ENCODE results near the gene PBX4. TPM values are rescaled to one million over a fixed set of nuclear protein-coding genes. Genes with fewer than 3 reads are reported as not detected.

Gene PBX4, protein sequence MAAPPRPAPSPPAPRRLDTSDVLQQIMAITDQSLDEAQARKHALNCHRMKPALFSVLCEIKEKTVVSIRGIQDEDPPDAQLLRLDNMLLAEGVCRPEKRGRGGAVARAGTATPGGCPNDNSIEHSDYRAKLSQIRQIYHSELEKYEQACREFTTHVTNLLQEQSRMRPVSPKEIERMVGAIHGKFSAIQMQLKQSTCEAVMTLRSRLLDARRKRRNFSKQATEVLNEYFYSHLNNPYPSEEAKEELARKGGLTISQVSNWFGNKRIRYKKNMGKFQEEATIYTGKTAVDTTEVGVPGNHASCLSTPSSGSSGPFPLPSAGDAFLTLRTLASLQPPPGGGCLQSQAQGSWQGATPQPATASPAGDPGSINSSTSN
- 10.6 TPM for total RNA-seq

DNA sequence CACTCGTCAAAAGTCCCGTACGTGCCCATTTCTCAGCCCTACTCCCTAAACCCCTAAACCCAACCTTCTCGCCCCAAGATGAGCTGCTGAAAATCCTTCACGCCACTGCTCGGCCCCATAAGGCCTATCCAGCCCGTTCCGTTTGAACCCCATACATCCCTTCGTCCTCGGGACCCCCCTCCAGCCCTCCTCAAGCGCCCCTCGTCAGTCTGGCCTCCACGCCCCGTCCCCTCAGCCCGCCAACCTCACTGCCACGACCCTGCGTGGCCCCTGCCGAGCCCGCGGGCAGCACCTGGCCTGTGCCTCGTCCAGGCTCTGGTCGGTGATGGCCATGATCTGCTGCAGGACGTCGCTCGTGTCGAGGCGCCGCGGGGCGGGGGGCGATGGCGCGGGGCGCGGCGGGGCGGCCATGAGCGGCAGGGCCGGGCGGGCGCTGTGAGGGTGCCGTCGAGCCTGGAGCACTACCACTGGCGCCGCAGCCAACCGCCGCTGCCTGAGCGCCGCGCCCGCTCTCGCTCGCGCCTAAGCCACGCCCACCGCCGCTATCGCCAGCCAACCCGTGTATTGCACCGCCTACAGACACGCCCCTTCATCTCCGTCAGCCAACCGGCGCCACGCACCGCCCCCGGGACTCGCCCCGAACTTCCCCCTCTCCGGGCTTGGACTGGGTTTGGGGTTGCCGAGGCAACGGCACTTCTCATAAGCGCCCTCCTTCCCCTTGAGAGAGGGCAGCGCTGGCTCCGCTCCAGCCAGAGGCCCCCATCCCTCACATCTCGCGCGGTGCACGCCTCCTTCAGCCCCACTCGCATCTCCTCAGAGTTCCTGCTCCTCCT, at the start of gene PBX4:
PBX4 (minus strand) TSS at position 469 of the 833 bp plus-strand sequence; CDS start at position 411, 58 bp downstream.

DNA sequence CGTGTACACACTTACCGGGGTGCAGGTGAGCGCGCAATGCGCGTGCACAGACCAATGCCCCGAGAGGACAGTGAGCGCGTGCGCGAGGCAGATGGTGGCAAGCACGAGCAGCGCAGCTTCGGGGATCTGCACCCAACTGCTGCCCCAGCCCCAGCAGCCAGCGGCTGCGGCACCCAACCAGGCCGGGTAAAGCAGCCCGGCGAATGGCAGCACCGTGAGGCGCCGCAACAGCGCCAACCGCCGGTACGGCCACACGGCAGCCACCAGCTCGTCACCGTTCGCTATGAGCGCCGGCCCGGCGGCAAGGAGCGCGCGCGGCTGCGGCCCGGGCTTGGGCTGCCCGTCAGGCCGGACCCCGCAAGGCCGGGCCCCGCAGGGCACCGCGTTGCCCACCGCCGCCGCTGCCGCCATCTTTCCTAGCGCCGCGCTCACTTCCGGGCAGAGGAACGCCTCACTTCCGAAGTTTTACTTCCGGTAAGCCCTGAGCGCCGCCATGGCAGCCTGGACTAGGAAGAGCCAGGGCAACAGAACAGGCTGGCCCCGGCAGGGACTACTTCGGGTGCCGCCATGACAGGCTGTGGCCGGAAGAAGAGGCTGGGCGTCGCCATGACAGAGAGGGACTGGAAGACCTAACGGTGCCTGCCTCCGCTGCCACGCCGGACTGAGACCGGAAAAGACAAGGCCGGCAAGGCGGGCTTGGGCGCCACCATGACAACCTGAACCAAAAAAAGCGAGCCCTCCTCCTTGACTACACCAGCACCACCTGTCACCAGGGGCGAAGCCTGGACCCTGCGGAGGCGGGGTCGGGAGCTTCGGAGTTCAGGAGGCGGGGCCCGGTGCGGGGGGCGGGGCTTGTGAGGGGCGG, 45.0 kb upstream of the PBX4 start, which contains the start of gene ATP13A1:
ATP13A1 (minus strand) TSS at position 421 of the 865 bp plus-strand sequence; CDS start at position 411, 10 bp downstream.

DNA sequence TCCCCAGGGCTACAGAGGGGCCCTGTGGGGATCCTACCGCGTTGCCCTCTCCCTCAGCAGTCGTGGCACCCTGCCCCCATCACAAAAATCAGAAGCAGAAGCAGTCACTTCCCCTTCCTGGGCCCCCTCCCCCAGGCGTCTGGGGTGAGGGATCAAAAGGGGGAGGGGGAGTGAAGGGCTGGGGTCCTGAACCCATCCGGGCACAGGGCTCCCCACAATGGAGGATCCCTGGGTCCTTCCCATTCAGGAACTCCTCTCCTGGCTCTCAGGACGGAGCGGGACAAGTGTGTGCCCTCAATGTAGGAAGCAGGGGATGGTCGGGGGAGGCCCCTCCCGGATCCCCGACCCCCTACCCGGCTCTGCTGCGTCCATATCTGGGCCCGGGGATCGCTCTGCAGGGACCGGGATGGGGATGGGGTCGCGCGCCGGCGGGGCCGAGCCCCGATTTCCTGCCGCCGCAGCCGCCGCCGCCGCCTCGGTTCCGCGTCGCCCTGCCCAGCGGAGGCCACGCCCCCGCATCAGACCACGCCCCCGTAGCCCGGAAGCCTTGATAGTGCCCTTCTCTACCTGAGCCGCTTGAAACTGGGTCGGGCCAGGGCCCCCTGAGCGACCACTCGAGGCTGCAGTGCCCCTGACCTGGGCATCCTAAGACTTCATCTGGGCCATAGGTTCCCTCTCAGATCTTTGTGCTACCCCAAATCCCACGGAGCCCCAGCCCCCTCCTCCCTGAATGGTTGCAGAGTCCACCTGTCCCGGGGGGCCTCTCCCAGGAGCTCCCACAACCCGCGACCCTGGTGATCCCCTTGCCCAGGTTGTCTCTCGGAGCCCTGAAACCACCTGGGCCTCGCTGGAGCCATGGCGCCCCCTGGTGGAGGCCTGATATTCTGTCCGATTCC, 24.9 kb upstream of the PBX4 start, which contains the start of gene GMIP:
GMIP (minus strand) TSS at position 500 of the 896 bp plus-strand sequence; CDS start at position 372, 128 bp downstream.

DNA sequence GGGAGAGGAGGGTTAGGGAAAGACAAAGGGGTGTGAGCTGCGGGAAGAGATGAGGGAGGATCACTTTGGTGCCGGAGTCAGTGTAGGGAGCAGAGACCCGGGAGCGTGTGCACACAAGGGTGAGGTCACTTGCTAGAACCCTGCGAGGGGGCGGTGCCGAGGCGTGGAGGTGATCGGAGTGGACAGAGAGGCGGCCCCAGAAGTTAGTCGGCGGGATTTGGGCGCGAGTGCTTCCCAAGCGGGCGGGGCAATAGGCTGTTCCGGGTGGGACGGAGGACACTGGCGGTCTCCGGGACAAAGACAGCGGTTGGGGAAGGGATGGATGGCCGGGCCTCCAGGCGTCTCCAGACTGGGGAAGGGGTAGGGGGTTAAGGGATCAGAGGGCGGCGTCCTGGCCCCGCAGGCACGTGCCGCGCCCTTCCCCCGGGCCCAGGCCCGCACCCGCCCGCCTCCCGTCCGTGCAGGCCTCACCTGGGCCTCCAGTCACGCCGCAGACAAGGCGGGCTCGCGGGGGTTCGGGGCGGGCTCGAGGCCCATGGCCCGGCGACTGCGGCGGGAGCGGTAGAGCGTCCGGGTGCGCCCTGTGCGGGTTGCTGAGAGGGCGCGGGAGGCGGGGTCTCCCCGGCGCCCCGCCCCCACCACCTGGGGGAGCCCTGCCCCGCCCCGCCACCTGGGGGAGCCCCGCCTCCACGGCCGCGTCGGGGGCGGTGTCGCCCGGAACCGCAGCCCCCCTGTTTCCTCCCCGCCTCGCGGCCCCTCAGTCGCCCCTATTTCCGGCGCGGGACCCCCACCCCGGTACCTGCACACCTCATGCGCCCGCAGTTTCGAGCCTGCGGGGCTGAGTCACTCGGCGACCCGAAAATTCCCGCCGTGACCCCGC, 9.4 kb upstream of the PBX4 start, which contains the start of gene LPAR2:
LPAR2 (minus strand) TSS at position 600 of the 880 bp plus-strand sequence. CDS start 945 bp downstream, outside the sequence.

DNA sequence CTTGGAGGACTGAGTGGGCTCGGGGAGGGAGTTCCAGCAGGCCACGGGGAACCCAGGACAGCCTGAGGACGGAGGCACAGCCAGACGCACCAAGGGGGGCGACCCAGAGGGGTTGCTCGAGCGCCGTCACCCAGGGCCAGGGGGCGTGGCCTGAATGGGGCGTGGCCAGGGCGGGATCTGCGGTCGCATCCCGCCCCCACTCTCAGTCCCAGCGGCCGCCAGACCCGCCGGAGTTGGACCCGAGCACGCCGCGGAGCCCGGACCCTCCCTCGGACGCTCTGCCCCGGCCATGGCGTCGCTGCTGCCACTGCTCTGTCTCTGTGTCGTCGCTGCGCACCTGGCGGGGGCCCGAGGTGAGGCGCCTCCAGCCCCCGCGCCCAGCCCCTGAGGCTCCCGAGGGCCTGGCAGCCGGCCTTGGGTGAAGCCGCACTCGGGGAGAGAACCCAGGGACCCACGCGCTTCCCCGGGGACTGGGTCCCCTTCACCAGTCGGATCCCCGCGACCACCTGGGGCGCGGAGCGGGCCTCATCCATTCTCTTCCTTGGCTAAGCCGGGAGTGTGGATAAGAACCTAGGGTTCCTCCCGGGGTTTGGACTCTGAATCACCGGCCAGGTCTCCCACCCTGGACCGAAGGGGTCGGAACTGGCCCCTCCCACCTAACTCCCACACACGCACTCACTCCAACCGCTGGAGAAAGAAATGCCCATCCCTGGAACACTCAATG, 80.3 kb downstream of the PBX4 start, which contains the start of gene CILP2:
CILP2 (plus strand) TSS at position 205 of the 724 bp plus-strand sequence; CDS start at position 290, 85 bp downstream.

DNA sequence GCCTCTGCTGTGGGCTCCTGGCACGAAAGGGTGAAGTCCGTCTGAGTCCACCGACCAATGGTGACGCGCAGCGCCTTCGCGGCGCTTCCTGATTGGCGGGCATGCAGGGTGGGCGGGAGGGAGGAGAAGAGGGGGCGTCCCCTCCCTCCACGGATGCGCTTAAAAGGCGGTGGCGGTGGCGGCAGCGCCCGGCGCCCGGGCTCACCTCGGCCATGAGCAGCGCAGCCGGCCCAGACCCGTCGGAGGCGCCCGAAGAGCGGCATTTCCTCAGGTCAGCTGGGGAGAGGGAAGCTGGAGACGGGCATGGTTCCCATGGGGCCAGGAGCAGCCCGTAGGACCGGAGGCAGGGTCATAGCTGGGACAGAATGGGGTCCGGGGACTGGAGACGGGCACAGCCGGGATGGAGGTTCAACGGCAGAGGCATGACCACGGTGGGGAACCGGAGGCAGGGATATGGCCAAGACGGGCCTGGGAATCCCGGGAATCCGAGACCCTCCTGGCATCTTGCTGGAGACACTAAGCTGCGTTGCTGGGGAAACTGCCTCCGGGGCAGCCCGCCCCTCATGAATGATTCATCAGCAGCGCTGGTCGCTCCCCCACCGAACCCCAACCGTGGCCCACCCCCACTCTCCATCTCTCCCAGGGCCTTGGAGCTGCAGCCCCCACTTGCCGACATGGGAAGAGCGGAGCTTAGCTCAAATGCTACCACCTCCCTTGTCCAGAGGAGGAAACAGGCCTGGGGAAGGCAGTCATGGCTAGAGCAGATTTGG, 89.6 kb downstream of the PBX4 start, which contains the start of gene YJEFN3:
YJEFN3 (plus strand) TSS at position 191 of the 770 bp plus-strand sequence; CDS start at position 213, 22 bp downstream.

DNA sequence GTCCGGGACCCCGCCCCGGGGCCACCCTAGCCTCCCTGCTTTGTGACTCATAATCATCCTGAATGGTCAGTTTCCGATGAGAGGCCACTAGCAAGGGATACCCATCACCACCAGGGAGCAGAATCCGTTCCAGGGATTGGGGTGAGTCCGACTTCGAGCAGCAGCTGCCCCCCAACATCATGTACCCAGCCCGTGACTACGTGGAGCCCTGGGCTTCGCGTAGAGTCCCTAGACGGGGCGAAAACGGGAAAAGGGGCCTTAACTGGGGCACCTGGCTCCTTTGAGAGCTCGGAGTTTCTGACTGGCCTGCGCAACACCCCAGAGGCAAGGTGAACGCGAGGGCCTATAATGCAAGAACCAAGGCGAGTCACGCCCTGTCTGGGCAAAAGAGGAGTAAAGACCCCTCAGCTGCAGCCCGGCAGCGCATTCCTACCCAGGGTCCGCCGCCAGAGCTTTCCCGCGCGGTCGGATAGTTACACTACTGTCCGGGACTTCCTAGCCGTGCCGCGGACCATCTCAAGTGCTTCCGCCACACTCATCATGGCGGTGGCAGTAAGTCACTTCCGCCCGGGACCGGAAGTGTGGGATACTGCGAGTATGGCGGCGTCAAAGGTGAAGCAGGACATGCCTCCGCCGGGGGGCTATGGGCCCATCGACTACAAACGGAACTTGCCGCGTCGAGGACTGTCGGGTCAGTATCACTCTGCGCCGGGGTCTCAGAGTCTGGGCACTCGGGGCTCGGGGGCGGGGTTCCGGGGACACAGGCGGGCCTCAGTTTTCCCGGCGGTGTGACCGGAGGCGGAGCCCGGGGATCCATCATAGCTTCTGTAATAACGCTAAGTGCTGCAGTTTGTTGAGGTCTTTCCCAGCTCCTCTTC, 102.6 kb downstream of the PBX4 start, which contains the start of gene NDUFA13:
NDUFA13 (plus strand) TSS at position 584 of the 878 bp plus-strand sequence; CDS start at position 598, 14 bp downstream.

DNA sequence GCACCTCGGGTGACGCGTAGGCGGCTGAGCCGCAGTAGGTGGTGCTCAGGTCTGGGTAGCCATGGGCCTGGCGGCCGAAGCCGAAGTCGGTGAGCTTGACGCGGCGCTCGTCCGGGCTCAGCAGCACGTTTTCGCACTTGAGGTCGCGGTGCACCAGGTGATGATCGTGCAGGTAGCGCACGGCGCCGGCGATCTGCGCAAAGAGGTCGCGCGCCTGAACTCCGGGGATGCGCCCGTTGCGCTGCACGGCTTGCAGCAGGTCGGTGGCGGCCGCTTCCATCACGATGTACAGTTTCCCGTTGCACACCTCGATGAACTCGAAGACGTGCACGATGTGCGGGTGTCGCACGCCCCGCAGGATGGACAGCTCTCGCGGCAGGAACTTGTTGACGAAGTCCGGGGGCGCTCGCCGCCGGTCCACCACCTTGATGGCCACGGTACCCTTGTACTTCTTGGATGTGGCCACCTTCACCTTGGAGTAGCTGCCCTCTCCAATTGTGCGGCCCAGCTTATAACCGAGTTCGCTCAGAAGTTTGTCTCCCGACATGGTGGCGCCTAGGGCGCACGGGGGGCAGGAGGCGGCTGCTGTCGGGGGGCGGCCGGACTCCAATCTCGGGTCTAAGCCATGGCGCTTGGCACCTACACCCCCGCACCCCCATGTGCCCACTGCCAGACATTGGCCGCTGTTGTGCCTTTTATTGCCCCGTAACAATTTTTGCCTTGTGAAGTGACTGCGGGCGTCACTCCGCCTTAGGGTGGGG, 103.4 kb downstream of the PBX4 start, which contains the start of gene TSSK6:
TSSK6 (minus strand) TSS at position 668 of the 761 bp plus-strand sequence; CDS start at position 547, 121 bp downstream.

Other genes starting within 250 kb of the PBX4 start
- 16.1 TPM for gene GATAD2A, start 213.0 kb downstream of the PBX4 start, total RNA-seq
- gene TSSK6, start 103.1 kb downstream of the PBX4 start, total RNA-seq: 1.2 TPM
- gene NDUFA13, start 102.5 kb downstream of the PBX4 start, total RNA-seq: 155 TPM
- 11.1 TPM for gene YJEFN3, start 89.8 kb downstream of the PBX4 start, total RNA-seq
- 1.8 TPM for gene CILP2, start 80.4 kb downstream of the PBX4 start, total RNA-seq
- 16.1 TPM for gene LPAR2, start 9.5 kb upstream of the PBX4 start, total RNA-seq
- 16.8 TPM for gene GMIP, start 25.0 kb upstream of the PBX4 start, total RNA-seq
- gene ATP13A1, start 45.0 kb upstream of the PBX4 start, total RNA-seq: 25.4 TPM
- gene ZNF101, start 50.2 kb upstream of the PBX4 start, total RNA-seq: 9.2 TPM
- 28.4 TPM for gene ZNF14, start 114.4 kb upstream of the PBX4 start, total RNA-seq
- gene ZNF506, start 203.1 kb upstream of the PBX4 start, total RNA-seq: 51.7 TPM
- gene ZNF253, start 247.2 kb upstream of the PBX4 start, total RNA-seq: 30.9 TPM